ENCODE data around the gene PDE4B.

The PDE4B gene

DNA sequence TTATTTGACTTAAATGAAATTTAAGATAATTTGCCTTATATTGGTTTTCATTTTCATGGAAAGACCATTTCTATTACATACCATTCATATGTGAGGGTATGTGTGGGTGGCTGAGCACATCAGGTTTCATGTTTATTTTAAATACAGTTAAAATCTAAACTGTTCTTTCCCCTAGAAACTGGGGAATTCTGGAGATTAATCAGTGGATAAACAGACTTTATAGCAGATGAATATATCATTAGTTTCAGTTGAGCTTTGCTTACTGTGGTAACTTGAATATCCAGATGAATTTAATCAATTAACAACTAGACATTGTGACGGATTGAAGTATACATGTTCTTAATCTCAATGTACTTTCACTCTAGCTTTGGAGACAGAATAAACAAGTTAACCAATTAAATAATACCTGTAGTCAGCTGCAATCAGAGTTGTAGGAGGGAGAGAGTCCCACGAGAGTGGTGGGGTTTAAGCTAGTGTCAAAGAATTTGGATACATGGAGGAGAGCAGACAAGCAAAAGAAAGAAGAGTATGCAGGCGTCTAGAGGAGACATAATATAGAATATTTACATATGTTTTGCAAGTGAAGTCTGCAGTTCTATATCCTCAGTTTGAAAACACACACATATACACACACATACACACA lies 97.6 kb downstream of the PDE4B start:
- DNase-seq, result no peak

DNA sequence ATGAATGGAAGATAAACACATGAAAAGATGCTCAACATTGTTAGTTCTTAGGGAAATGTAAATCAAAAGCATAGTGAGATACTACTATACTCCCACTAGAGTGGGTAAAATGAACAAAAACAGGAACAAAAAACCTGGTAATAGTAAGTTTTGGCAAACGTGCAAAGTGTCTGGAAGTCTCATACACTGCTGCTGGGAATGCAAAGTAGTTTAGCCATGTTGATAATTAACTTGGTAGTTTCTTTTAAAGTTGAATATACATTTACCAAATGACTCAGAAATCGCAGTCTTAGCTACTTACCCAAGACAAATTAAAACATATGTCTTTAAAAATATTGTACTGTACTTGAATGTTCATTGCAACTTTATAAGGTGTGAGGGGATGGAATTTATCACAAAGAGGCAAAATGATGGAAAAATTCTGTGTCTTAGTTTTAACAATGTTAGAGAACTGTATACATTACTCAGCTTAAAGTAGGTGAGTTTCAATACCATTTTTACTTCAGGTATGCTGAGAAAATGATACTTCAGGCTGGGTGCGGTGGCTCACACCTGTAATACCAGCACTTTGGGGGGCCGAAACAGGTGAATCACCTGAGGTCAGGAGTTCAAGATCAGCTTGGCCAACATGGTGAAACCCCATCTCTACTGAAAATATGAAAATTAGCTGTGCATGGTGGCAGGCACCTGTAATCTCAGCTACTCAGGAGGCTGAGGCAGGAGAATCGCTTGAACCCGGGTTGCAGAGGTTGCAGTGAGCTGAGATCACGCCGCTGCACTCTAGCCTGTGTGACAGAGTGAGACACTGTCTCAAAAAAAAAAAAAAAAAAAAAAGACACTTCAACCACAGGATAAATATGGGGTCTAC lies 102.3 kb downstream of the PDE4B start:
- no peak for DNase-seq

DNA sequence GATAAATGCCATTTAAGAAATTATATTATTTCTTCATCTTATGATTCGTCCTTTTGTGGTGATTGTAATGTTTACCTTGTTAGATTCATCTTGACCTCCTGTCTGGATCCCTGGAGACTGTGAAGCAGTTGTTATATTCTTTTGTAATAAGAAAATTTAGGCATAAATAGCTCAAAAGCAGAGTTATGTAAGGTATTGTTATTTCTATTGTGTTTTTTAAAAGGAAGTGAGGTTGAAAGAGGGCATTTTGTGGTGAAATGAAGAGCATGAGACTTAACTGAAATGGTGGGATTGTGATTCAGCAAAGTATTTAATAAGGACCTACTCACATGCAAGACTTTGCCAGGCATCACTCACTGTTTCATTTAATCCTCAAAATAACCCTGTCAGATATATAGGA lies 104.0 kb downstream of the PDE4B start:
- no peak for DNase-seq

DNA sequence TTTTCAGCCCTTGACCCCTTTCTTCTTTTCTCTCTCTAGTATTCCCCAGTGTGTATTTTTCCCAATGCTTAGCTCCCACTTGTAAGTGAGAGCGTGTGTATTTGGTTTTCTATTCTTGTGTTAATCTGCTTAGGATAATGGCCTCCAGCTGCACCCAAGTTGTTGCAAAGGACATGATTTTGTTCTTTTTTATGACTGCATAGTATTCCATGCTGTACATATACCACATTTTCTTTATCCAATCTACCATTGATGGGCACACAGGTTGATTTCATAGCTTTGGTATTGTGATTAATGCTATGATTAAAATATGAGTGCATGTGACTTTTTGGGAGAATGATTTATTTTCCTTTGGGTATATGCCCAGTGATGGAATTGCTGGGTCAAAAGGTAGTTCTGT lies 104.8 kb downstream of the PDE4B start:
- DNase-seq, result no peak

DNA sequence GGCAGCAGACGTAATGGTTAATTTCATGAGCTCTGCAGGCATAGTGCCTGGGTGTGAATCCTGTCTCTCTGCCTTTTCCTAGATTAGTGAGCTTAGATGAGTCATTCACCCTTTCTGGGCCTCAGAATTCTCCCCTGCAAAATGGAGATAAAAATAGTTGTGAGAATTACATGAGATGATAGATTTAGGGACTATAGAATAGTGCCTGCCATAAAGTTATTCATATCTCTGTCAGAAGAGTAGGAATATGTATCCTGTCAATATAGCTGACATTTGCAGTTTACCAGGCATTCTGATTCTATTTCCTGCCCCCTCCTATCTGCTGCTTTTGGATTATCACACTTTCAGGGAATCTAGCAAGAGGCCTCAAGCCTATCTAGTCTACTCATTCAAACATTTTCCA lies 112.0 kb downstream of the PDE4B start:
- no peak for DNase-seq

DNA sequence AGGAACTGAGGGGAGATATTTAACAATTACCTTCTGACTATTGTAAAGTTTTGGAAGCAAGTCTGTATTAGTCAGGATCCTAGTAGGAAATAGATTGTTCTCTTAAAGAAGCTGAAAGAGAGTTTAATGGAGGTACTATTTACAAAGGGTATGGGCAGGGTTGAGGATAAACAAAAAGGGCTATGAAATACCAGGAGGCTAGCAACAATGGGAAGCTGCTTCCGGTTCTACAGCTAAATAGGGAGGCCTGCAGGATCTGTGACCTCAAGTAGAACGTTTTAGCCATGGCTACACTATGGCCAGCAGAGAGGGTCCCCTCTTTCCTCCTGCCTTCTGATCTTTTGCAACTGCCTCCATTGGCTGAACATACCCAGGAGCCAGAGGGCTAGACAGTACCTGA lies 117.7 kb downstream of the PDE4B start:
- DNase-seq, result no peak

DNA sequence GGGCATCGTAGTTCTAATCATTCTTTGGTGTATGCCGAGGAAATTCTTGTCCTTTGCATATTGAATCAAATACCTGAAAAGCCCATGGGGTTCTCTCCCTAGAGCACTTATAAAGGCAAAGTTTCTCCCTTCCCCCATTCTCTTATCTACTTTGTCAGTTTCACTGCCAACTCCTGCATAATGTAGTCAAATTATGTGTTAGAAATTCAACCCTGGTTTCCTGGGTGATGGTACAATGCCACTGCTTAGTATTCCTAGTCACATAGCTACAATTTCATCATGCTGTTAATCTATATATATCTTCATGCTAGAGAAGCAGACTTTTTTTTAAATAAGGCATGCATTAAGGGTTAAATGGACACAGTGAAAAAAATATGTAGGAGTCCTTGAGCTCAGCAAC lies 119.0 kb downstream of the PDE4B start:
- DNase-seq, result no peak

DNA sequence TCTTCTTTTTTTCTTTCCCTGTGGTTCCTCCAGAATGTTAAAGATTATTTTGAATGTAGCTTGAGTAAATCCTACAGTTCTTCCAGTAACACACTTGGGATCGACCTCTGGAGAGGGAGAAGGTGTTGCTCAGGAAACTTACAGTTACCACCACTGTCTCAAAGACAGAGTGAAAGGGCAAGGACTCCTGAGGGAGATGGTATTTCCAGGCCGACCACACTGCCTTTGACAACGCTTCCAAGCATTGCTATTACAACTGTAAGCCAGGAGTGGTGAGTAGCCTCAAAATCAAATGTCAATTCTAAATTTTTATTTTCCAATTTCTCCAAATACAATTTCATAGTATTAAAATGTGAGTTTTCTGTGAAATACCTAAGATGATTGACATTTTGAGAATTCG lies 125.9 kb downstream of the PDE4B start:
- no peak for DNase-seq

DNA sequence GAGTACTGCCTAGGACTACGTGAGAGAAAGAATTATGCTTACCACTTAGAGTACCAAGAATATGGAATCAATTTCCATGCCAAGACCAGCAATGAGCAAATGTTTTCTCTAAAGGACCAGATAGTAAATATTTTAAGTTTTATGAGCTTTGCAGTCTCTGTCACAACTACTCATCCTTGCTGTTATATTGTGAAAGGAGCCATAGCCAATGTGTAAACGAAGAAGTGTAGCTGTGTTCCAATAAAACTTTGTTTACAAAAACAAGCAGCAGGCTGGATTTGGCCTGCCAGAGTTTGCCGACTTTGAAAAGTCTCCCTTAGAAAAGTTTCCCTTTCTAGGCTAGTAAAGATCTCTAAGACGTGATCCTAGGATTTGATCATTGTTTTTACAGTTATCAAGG lies 128.8 kb downstream of the PDE4B start:
- no peak for DNase-seq

DNA sequence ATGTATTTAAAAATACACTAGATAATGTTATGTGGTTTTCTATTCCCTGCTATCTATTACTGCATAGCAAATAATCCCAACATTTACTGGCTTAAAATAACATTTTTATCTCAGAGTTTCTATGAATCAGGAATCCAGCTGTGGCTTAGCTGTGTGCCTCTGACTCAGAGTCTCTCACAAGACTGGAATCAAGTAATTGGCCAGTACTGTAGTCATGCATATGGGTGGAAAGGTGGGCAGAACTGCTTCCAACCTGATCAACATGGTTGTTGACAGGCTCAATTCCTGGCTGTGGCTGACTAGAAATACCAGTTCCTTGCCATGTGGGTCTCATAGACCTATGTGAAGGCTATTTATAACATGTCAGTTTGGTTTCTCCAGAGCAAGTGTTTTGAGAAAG lies 131.8 kb downstream of the PDE4B start:
- DNase-seq, result no peak

DNA sequence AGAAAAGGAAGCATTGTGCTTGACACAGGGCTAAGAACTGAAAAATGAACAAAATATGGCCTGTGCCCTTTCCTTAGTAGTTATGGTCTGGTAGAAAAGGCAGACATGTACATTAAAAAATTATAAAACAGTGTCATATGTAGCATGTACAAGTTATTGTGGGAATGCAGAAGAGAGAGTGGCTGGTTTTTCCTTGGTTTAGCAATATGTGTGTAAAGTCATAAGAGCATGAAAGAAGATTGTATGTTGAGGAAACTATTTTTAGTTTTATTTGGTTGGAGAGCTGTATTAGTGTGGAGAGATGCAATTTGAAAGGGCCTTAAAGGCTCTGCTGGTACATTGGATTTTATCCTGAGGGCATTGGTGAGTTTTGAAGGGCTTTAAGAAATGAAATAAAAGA lies 145.8 kb downstream of the PDE4B start:
- DNase-seq, result no peak

DNA sequence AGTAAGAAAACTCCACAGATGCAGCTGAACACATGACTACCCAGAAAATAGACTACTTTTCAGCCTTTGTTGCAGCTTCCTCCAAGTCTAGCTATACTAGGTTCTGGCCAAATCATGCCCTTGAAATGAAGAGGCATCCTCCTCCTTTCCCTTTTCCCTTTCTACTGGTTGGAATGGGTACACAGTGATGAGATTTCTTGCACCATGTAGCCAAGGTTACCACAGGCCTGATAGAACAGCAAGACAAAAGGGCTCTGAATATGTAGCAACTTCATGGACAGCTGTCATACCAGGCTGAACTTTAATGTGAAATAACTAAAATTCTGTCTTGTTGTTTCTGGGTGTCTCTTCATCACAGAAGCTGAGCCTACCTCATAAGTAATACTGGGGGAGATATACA lies 146.5 kb downstream of the PDE4B start:
- DNase-seq, result no peak

DNA sequence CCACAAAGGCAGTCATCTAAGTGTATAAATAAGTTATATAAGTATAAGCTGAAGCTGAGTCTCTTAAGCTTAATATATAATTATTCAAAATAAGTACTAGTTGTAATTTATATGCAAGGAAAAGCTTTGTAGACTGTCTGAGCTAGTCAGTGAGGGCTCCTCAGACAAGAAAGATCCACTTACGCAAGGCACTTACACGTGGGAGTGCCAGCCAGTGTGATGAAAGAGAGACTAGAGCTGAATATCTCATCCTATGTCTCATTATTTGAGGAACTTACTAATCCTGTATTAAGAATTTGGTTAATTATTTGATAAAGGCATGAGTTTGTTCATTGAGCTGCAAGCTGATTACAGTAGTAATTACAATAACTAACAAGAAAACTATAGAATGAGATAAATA lies 146.9 kb downstream of the PDE4B start:
- DNase-seq, result no peak

DNA sequence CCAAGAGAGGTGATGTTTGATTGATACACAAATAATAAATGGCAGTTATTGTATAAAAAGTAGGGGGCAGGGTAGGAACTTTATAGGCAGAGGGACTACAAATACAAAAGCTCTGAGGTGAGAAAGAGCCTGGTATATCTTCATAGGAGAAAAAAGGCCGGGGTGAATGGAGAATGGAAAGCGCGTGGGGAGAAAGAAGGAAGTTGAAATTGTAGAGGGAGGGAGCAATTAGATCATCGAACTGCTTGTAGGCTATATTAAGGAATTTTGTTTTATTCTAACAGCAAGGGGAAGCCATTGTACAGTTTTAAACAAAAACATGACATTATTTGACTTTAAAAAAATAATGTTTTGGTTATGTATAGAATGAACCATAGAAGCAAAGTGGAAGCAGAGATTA lies 147.4 kb downstream of the PDE4B start:
- DNase-seq, result no peak

DNA sequence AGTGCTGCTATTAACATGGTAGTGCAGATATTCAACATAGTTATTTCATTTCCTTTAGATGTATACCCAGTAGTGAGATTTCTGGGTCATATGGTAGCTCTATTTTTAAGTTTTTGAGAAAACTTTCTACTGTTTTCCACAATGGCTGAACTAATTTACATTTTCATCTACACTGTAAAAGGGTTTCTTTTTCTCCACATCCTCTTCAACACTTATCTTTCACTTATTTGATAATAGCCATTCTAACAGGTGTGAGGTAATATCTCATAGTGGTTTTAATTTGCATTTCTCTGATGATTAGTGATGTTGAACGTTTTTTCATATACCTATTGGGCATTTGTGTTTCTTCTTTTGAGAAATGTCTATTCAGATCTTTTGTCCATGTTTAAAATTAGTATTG lies 149.8 kb downstream of the PDE4B start:
- DNase-seq, result no peak

DNA sequence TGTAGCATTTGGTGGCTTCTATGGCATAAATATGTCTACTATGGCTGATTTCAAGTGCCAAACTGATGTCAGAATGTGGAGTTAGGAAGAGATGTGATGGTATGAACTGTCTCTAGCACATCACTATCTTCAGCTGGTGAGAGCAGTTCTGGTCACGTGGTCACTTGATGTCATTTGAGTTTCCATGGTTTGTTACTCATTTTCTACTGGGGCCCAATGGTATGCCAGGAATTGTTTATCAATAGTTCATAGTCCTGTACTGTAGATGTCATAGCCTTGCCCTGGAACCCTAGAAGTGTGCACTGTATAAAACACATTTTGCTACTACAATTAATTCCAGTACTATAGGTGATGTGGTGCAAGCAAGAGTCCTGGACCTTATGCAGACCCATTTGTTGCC lies 153.7 kb downstream of the PDE4B start:
- DNase-seq, result no peak

DNA sequence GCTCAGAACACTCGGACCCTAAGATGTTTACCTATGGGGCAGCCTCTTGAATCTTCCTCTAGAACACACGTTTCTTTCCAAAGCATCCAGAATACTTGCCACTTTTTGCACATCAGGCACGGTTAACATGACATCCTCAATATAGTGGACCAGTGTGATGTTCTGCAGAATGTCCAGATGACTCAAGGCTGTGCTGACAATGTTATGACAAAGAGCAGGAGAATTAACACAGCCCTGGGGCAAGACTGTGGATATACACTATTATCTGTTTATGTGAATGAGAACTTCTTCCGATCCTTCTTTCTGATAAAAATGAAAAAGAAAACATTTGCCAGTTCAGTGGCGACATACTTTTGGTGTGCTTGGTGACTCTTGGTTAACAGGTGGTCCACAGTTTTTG lies 154.3 kb downstream of the PDE4B start:
- DNase-seq, result no peak

DNA sequence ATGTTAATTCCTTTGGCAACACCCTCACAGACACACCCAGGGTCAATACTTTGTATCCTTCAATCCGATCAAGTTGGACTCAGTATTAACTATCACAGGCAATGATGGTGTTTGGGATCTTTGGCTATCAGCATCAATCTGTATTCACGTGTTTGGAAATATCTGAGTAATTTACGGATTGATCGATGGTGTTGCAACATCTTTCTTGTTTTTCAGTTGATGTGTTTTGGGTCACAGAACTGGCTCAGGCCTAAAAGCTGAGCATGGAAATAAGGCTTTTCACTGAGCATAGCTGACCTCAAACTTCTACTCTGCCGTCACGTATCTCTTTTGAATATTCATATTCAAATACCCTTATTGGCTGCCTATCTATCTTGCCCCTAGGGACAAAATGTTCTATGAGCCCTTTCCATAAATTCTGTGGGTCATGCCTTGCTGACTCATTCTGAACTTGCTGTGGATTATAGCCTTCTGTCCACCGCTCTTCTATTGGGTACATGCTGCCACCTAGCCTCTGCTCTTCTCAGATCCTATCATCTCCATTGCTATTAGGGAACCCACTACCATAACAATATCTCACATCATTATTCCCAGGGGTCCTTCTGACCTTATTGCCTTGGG lies 156.0 kb downstream of the PDE4B start:
- no peak for DNase-seq

DNA sequence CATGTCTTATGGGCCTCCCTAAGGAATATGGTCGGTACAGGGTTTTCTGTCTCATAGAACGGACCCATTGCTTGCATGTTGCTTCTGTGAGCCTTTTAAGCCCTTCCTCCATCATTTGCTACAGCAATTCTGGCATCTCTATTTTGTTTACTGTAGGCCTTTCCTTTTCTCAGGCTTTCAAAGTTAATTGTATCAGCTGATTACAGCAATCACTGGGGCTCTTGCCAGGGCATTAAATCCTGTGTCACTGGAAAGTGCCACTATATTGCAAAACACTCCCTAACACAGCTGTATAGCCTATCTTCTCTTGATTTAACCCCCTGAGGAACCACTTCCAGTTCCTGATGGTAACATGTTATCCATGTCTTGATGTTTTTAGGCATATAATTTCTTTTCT lies 156.5 kb downstream of the PDE4B start:
- DNase-seq, result no peak

DNA sequence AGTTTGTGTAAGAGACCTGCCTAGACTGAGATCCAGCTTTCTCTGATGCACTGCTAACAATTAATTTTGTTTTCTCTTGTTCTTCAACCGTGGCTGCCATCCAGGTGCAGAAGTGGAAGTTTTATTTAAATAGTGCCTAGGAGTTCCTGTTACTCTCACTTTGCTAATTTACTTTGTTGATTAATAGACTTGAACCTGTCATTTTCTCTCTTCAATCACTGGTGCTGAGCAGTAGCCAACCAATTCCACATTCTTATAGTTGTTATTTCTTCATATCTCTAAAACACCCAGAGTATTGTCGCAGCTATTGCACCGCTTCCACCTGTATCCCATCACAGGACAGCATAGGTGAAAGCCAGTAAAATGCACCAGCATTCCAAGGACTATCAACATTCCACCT lies 157.2 kb downstream of the PDE4B start:
- DNase-seq, result no peak

DNA sequence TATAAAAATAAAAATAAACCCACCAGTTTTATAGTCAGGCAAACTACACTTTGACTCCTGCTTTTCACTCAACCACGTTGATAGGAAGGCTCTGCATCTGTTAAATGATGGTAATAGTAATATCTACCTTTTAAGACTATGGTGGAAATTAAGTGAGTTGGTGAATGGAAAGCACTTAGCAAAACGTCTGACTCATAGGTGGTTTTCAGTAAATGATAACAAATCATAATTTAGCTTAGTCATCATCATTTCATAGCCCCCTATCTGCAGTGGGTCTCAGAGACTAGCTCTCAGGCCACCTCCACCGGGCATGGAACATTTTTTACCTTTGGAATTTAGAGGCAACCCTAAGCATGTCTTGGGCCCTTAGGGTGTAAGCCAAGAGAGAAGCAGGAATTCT lies 160.0 kb downstream of the PDE4B start:
- DNase-seq, result no peak

DNA sequence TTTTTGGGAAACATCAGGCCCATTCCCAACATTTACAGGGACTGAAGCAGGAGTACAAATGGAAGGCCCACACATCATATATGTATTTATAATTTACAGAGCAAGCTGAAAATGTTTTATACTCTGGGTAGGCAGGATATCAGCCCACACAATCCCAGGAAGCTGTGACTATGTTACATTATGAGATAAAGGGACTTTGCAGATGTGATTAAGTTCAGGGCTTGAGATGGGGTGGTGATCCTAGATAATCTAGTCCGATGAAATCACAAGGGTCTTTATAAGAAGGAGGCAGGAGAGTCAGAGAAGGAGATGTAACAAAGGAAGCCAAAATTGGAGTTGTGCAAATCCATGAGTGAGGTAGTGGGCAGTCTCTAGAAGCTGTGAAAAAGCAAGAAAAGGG lies 160.5 kb downstream of the PDE4B start:
- no peak for DNase-seq

DNA sequence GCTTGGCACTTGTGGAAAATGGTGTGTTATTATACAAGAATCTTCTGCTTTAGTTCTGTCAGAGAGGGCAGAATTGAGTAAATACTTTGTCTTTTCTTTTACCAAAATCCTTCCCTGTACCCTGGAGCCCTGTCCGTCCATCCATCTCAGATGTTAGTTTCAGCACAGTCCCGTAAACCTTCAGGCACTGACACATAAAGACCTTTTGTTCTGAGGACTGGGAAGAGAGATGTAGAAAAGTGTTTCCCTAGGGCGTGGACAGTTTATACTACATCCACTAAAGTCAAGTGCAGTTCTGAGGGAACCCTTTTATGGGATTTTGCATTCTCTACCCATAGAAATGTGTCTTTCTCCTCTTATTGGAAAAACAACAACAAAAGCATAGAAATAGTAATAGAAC lies 162.4 kb downstream of the PDE4B start:
- no peak for DNase-seq

DNA sequence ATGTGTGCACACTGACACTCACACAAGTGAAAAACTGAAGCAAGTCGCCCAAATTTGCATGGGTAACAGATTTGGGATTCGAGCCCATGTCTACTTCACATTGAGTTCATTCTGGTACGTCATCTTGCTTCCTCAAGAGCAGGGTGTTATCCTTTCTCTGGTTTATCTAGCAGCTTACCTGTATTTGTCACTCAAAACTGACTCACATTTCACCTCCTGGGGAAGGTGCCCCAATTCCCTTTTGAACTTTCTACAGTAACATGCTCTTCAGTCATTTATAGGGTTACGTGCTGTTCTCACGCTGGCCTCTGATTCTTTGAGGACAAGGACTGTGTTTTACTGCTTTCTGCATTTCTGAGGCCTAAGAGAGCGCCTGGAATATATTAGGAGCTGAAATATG lies 162.8 kb downstream of the PDE4B start:
- DNase-seq, result no peak
